K562 (cell line): Measurements from ENCODE around the gene MATN1. TPM values are rescaled to one million over a fixed set of nuclear protein-coding genes. Genes with fewer than 3 reads are reported as not detected.

Experiments used
- ATAC-seq: fragments of 200-7000 bp; cut with Tn5 transposase; 3 replicates; pipeline ENCODE4 v1.9.1; 2020; ENCODE audit warnings: moderate library complexity
- BruUV-seq: library from RNA; stranded (reverse); fragments of 400-500 nt; replicated peaks from 2 replicates; lab custom pipeline; 2021; lab: Mats Ljungman, UMichigan
- CTCF ChIA-PET: fragments of 300-600 bp; formaldehyde crosslinking; extraction: SDS; loops from one replicate; lab custom pipeline; 2021; ENCODE audit warnings: low intra/inter-chr PET ratio; lab: Yijun Ruan, JAX
- POLR2A ChIA-PET: fragments of 300-600, 350-650 bp; sonication (Branson Sonifier 250); formaldehyde crosslinking; extraction: SDS; loops from one replicate; lab custom pipeline; 2021; ENCODE audit warnings: antibody characterized with exemption, inconsistent platforms; lab: Yijun Ruan, JAX
- DNase-seq, 4 experiments: peaks; one replicate each; pipeline versions ENCODE4 v3.0.0 to v3.0.0-alpha.2; 2011 to 2018; ENCODE audit warnings: low spot score in 3 of 4, mixed read lengths in 3 of 4; ENCODE audit errors: extremely low read depth in 1 of 4
- FAIRE-seq: peaks from 2 replicates; lab custom pipeline; 2011; peaks lifted over from hg19 to GRCh38; lab: Jason Lieb, UNC
- H2AFZ ChIP-seq: 2 replicates; pipeline ENCODE4 v1.6.0; 2011; ENCODE audit warnings: low read depth, low read length, control low read depth, inconsistent platforms
- H3K27ac ChIP-seq: fragments of 200-600 bp; 3 replicates; pipeline ENCODE4 v1.8.0; 2011; ENCODE audit warnings: low read depth, mild to moderate bottlenecking, control low read depth, inconsistent platforms, low read length, moderate library complexity, mixed read lengths; ENCODE audit errors: extremely low read depth
- H3K27me3 ChIP-seq, 2 experiments: fragments of 300-600 bp in 1 of 2; 2 replicates in 1 of 2; 3 replicates in 1 of 2; pipeline versions ENCODE4 v1.6.0 to v1.8.0; 2011; ENCODE audit warnings: inconsistent platforms in 2 of 2, low read length in 2 of 2, mild to moderate bottlenecking in 1 of 2, mixed read lengths in 1 of 2, moderate library complexity in 1 of 2; ENCODE audit not compliant: control insufficient read depth in 2 of 2, insufficient read depth in 2 of 2
- H3K36me3 ChIP-seq: fragments of 300-600 bp; 3 replicates; pipeline ENCODE4 v1.8.0; 2011; ENCODE audit warnings: mild to moderate bottlenecking, low read length, inconsistent platforms; ENCODE audit not compliant: control insufficient read depth, insufficient read depth
- H3K4me1 ChIP-seq, 2 experiments: fragments of 200-600 bp in 1 of 2; replicated peaks in 1 of 2; 2 replicates in 1 of 2; 3 replicates in 1 of 2; pipeline versions ENCODE4 v1.5.1 to v1.8.0; 2011; ENCODE audit warnings: inconsistent platforms in 2 of 2, low read length in 2 of 2, mild to moderate bottlenecking in 1 of 2, mixed read lengths in 1 of 2, moderate library complexity in 1 of 2; ENCODE audit not compliant: control insufficient read depth in 2 of 2, insufficient read depth in 2 of 2
- H3K4me2 ChIP-seq: 2 replicates; pipeline ENCODE4 v1.6.1; 2011; ENCODE audit warnings: low read length, control low read depth, inconsistent platforms, mixed read lengths; ENCODE audit not compliant: insufficient read depth
- H3K4me3 ChIP-seq: fragments of 200-600 bp; sonication (generic), shearing (Covaris generic); 2 replicates; pipeline ENCODE4 v1.5.1; 2016; ENCODE audit warnings: control low read depth, inconsistent platforms
- H3K79me2 ChIP-seq: fragments of 200-600 bp; 3 replicates; pipeline ENCODE4 v1.8.0; 2011; ENCODE audit warnings: low read length, inconsistent platforms; ENCODE audit not compliant: control insufficient read depth, insufficient read depth
- H3K9ac ChIP-seq, 2 experiments: 2 replicates each; pipeline versions ENCODE4 v1.6.0 to v1.6.1; 2011; ENCODE audit warnings: low read depth in 2 of 2, low read length in 2 of 2, control low read depth in 1 of 2, inconsistent platforms in 1 of 2, mild to moderate bottlenecking in 1 of 2, mixed read lengths in 1 of 2; ENCODE audit not compliant: insufficient read depth in 1 of 2
- H3K9me1 ChIP-seq: one replicate; pipeline ENCODE4 v1.6.0; 2011; ENCODE audit warnings: inconsistent platforms, mild to moderate bottlenecking, low read length, moderate library complexity; ENCODE audit not compliant: control insufficient read depth, insufficient read depth
- H3K9me3 ChIP-seq: replicated peaks from 2 replicates; pipeline ENCODE4 v1.5.1; 2011; ENCODE audit warnings: low read depth, low read length, inconsistent platforms; ENCODE audit not compliant: control insufficient read depth, insufficient read depth
- H4K20me1 ChIP-seq: replicated peaks from 2 replicates; pipeline ENCODE4 v1.6.1; 2011; ENCODE audit warnings: low read length, inconsistent platforms, mixed read lengths; ENCODE audit not compliant: control insufficient read depth, insufficient read depth
- BCOR ChIP-seq: fragments of 450-650 bp; IDR thresholded peaks from 2 replicates; pipeline ENCODE4 v1.6.1; 2016
- CBFB ChIP-seq: sonication (generic); formaldehyde crosslinking; IDR thresholded peaks from 2 replicates; pipeline ENCODE4 v1.4.0; 2020; ENCODE audit warnings: mild to moderate bottlenecking, missing genetic modification reagents
- CC2D1A ChIP-seq: fragments of 450-650 bp; IDR thresholded peaks from 2 replicates; pipeline ENCODE4 v1.6.1; 2017; ENCODE audit warnings: mild to moderate bottlenecking
- ESRRA ChIP-seq: fragments of 450-650 bp; IDR thresholded peaks from 2 replicates; pipeline ENCODE4 v1.6.1; 2014; ENCODE audit warnings: low read depth, mild to moderate bottlenecking, moderate library complexity, borderline replicate concordance
- FOXK2 ChIP-seq, 2 experiments: fragments of 450-650 bp; IDR thresholded peaks in 1 of 2; conservative IDR thresholded peaks in 1 of 2; 2 replicates each; pipeline ENCODE4 v1.6.1; 2016; ENCODE audit warnings: low read depth in 2 of 2, mild to moderate bottlenecking in 1 of 2
- KLF6 ChIP-seq: fragments of 250-450 bp; sonication (Bioruptor Pico); IDR thresholded peaks from 2 replicates; pipeline ENCODE4 v1.4.0; 2020; ENCODE audit warnings: mild to moderate bottlenecking, moderate library complexity, borderline replicate concordance
- MTA1 ChIP-seq: fragments of 450-650 bp; IDR thresholded peaks from 2 replicates; pipeline ENCODE4 v1.6.1; 2017; ENCODE audit warnings: borderline replicate concordance
- RBM15 ChIP-seq: fragments of 200-400 bp; formaldehyde crosslinking; IDR thresholded peaks from 2 replicates; pipeline ENCODE4 v1.6.1; 2018; ENCODE audit warnings: mild to moderate bottlenecking, low read length, moderate library complexity; ENCODE audit not compliant: insufficient read depth
- SAFB ChIP-seq: fragments of 200-400 bp; formaldehyde crosslinking; IDR thresholded peaks from 2 replicates; pipeline ENCODE4 v1.6.1; 2017; ENCODE audit warnings: low read depth, low read length, borderline replicate concordance
- TBP ChIP-seq: optimal IDR thresholded peaks from 2 replicates; pipeline ENCODE3; 2011; ENCODE audit warnings: low read depth, low read length, improper control_type of control experiment
- ZFP36 ChIP-seq: fragments of 150-350 bp; IDR thresholded peaks from 2 replicates; pipeline ENCODE4 v1.6.1; 2018; ENCODE audit warnings: low read length, low read depth; ENCODE audit not compliant: partially characterized antibody
- ZNF121 ChIP-seq: sonication (generic); formaldehyde crosslinking; conservative IDR thresholded peaks from 2 replicates; pipeline ENCODE4 v1.8.0; 2022; ENCODE audit warnings: missing genetic modification reagents
- ZNF384 ChIP-seq: IDR thresholded peaks from 2 replicates; pipeline ENCODE4 v1.6.1; 2012; ENCODE audit warnings: low read depth, low read length, improper control_type of control experiment
- ZNF76 ChIP-seq: fragments of 250-450 bp; sonication (Bioruptor Pico); IDR thresholded peaks from 2 replicates; pipeline ENCODE4 v1.4.0; 2020; ENCODE audit warnings: mild to moderate bottlenecking, moderate library complexity, borderline replicate concordance
- WGBS: fragments of 100-300 bp; shearing (Covaris generic); methylation state at CpG from one replicate; pipeline ENCODE4 v1.1.6; 2016; ENCODE audit warnings: low coverage, mixed read lengths; ENCODE audit not compliant: insufficient coverage; ENCODE audit errors: missing lambda C conversion rate; 5-methylcytosine and 5-hydroxymethylcytosine counted together
- in situ Hi-C: fragments of 300-500 bp; cut with MboI; formaldehyde crosslinking; loops from 4 replicates; pipeline ENCODE4 v1.15.0; 2018; ENCODE audit warnings: inconsistent platforms, mixed read lengths
- intact Hi-C: fragments of 100-400 bp; cut with micrococcal nuclease; formaldehyde crosslinking; loops from 2 replicates; pipeline ENCODE4 v1.14.2; 2022
- polyA plus RNA-seq, 8 experiments: library from polyadenylated mRNA; depleted of rRNA in 4 of 8; stranded (reverse) in 5 of 8; unstranded in 3 of 8; fragments of >200 nt; fragmentation: Nextera tagmentation in 2 of 8; fragmentation: Illumina TruSeq in 1 of 8; extraction: Ambion mirVana in 2 of 8; extraction: Trizol in 1 of 8; gene quantifications; 2 replicates each; pipeline versions ENCODE4 v1.2.1 to v1.2.3, GENCODE V29; 2011 to 2014; ENCODE audit warnings: inconsistent platforms in 1 of 8, missing spikeins in 1 of 8
- total RNA-seq, 7 experiments: library from RNA; depleted of rRNA in 6 of 7; stranded (reverse); fragments of >200 nt in 6 of 7; fragmentation: Illumina TruSeq in 2 of 7; extraction: Trizol in 2 of 7; gene quantifications; 2 replicates each; pipeline versions ENCODE4 v1.2.1 to v1.2.3, GENCODE V29; 2011 to 2021; ENCODE audit warnings: low replicate concordance in 1 of 7
- TF ChIP-seq, protein P1 (sequence below): sonication (generic); formaldehyde crosslinking; IDR thresholded peaks from 2 replicates; pipeline ENCODE4 v1.8.1; 2023; ENCODE audit warnings: mild to moderate bottlenecking, missing genetic modification reagents
- TF ChIP-seq, protein P2 (sequence below): fragments of 250-450 bp; sonication (Bioruptor Pico); IDR thresholded peaks from 2 replicates; pipeline ENCODE4 v1.5.0; 2020; ENCODE audit warnings: mild to moderate bottlenecking
- TF ChIP-seq, protein P3 (sequence below), 2 experiments: fragments of 200-800 bp in 1 of 2; sonication (Bioruptor generic) in 1 of 2; sonication (generic) in 1 of 2; formaldehyde crosslinking in 1 of 2; IDR thresholded peaks in 1 of 2; conservative IDR thresholded peaks in 1 of 2; 2 replicates each; pipeline versions ENCODE4 v1.5.0 to v1.6.1; 2016 to 2020; ENCODE audit warnings: missing compliant biosample characterization in 1 of 2, missing genetic modification characterization in 1 of 2, missing genetic modification reagents in 1 of 2

The MATN1 gene
- total and polyA plus RNA-seq, 9 of the 15 experiments (the other 6 are each of a cell fraction or from before 2014, with no cell fraction given) = 0.10 to 2.3 (median 1.2) TPM

DNA sequence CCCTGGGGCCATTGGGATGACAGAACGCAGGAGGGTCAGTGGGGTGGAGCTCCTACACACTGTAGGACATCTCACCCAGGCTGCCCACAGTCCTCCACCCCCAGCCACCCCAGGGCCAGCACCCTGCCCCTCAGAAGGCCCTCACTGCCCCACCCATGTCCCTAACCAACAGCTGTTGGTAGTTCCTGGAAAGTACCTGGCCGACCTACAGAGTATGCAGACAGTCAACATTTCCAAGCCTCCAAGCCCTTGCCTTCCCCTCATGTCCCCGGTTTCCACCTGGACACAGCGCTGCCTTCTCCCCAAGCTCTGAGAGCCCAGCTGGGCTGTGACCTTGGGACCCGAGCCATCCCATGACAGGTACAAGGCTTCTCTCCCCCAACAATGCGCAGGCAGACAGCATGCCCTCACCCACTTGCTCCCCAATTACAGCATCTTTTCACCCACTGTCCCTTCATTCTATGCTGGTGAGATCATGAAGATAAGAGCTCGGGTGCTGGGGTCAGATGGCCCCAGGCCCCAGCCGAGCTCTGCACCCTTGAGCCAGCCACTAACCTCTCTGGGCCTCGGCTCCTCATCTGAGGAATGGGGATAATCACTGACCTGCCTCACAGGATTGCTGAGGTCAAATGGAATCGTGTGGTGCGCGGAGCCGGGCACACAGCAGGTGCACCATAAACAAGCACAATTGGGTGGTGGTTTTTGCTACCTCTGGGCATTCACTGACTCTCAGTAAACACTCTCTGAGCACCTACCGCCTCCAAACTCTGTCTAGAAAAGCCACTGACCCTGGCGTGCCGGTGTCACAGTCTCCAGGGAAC is 23.0 kb upstream of the MATN1 start:
- no peak overlapping the region for H3K4me3 ChIP-seq
- FAIRE-seq (no peak), DNase-seq (no peak), ATAC-seq (peak; percentile 9)
- H4K20me1 ChIP-seq = no peaks in the 10 kb centered on the region
- ChIA-PET CTCF (no interaction called here), POLR2A (interaction anchor here (0.7 to 2.0 kb wide), 3 partner anchors 14 to 22 kb away, joined by 3 to 7 read pairs (median 3); no protein-coding TSS in a partner anchor)
- no peaks in the 10 kb centered on the region for H3K9me3 ChIP-seq
- no peak overlapping the region for H3K4me2 ChIP-seq
- H3K27ac ChIP-seq = peak overlapping the region; percentile 14; the same call in 1 of the 3 replicates
- peak overlapping the region in 1 of 2 experiments; percentile 65; a peak in 2 of 4 replicates for H3K9ac ChIP-seq
- no TSS peak for BruUV-seq
- intact Hi-C loops = no loop called here
- H3K9me1 ChIP-seq = peaks cover 2% of the 10 kb centered on the region
- H3K79me2 ChIP-seq = no peaks in the 10 kb centered on the region; the same call in 2 of the 3 replicates
- H2AFZ ChIP-seq = peak overlapping the region; percentile 82
- WGBS = 79% methylated on average over 16 of the region's 16 CpGs
- no peaks in the 10 kb centered on the region for H3K36me3 ChIP-seq
- peaks cover 48 to 61% of the 10 kb centered on the region in 2 experiments for H3K4me1 ChIP-seq
- H3K27me3 ChIP-seq = no peaks in the 10 kb centered on the region
- in situ Hi-C loops = no loop called here
- no peak for TF ChIP-seq ZNF121 (CRISPR knock-in tag)
- TF ChIP-seq BCOR = no peak
- TF ChIP-seq TBP = no peak
- no peak for TF ChIP-seq CBFB
- no peak for TF ChIP-seq RBM15
- TF ChIP-seq, protein P1, sequence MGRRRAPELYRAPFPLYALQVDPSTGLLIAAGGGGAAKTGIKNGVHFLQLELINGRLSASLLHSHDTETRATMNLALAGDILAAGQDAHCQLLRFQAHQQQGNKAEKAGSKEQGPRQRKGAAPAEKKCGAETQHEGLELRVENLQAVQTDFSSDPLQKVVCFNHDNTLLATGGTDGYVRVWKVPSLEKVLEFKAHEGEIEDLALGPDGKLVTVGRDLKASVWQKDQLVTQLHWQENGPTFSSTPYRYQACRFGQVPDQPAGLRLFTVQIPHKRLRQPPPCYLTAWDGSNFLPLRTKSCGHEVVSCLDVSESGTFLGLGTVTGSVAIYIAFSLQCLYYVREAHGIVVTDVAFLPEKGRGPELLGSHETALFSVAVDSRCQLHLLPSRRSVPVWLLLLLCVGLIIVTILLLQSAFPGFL (CRISPR knock-in tag) = no peak
- TF ChIP-seq, protein P2, sequence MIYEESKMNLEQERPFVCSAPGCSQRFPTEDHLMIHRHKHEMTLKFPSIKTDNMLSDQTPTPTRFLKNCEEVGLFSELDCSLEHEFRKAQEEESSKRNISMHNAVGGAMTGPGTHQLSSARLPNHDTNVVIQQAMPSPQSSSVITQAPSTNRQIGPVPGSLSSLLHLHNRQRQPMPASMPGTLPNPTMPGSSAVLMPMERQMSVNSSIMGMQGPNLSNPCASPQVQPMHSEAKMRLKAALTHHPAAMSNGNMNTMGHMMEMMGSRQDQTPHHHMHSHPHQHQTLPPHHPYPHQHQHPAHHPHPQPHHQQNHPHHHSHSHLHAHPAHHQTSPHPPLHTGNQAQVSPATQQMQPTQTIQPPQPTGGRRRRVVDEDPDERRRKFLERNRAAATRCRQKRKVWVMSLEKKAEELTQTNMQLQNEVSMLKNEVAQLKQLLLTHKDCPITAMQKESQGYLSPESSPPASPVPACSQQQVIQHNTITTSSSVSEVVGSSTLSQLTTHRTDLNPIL (CRISPR knock-in tag) = no peak
- TF ChIP-seq ZFP36 = peak; percentile 31
- TF ChIP-seq ESRRA = peak; percentile 28; the same call in 1 of the 2 replicates
- TF ChIP-seq CC2D1A = no peak
- TF ChIP-seq, protein P3, sequence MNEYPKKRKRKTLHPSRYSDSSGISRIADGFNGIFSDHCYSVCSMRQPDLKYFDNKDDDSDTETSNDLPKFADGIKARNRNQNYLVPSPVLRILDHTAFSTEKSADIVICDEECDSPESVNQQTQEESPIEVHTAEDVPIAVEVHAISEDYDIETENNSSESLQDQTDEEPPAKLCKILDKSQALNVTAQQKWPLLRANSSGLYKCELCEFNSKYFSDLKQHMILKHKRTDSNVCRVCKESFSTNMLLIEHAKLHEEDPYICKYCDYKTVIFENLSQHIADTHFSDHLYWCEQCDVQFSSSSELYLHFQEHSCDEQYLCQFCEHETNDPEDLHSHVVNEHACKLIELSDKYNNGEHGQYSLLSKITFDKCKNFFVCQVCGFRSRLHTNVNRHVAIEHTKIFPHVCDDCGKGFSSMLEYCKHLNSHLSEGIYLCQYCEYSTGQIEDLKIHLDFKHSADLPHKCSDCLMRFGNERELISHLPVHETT (CRISPR knock-in tag; conservative IDR thresholded peaks at IDR 0.05 in 1 of 2, IDR thresholded peaks at IDR 0.05 in 1 of 2) = no peak
- 0 out of 2 replicates have a peak, but pooled peaks have one; percentile 25 for TF ChIP-seq ZNF76
- TF ChIP-seq FOXK2 (conservative IDR thresholded peaks at IDR 0.05 in 1 of 2, IDR thresholded peaks at IDR 0.05 in 1 of 2; ENCODE audit: low read depth in 2 of 2) = no peak
- TF ChIP-seq ZNF384 = no peak
- TF ChIP-seq MTA1 = no peak
- TF ChIP-seq KLF6 (CRISPR knock-in tag) = no peak
- TF ChIP-seq SAFB = no peak
